DMS114 treated with DMSO at 0.1 percent for 48 hours (cell line): Measurements from ENCODE around the gene GPR42.
"Not testable (repeated sequence)": the region's sequence is repeated elsewhere in the genome, so short reads cannot be mapped to it uniquely, and the experiment has no call there.

Experiments used
- DNase-seq: peaks from one replicate; lab custom pipeline; 2025; ENCODE audit not compliant: unreplicated experiment; lab: John Stamatoyannopoulos, UW

GPR42 gene

GRCh38 chr19:35392742-35393715, 22.2 kb downstream of the GPR42 start:
- DNase-seq, result no peak

DNA sequence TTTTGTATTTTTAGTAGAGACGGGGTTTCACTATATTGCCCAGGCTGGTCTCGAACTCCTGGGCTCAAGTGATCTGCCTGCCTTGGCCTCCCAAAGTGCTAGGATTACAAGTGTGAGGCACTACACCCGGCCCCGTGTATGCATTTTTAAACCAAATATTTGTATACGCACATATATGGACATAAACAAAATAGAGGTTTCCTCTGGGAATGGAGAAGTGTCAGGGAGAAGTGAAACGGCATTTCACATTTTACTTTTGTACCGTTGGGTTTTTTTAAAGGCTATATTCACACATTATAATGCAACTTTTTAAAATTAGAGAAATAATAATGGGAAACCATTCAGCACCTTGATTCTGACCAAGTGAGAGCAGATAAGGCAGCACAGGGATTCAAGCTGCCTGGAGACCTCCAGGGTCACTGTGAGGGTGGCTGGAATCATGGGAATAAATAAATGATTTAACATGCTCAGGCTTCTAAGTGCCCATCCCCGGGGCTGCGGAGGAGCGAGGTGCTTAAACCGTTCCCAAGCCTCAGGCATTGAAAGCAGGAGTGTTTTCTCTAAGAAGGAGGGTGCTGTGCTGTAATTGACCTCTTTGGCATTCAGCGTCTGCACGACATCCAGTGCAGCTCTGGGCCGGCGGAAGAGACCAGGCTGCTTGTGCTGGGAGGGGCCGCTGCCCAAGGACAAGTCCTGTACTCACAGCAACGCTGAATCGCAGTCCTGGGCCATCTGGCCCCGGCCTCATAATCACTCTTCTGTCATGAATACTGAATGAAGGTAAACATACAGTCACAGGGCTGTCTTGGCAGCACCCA, 24.7 kb downstream of the GPR42 start:
- DNase-seq, result no peak

DNA sequence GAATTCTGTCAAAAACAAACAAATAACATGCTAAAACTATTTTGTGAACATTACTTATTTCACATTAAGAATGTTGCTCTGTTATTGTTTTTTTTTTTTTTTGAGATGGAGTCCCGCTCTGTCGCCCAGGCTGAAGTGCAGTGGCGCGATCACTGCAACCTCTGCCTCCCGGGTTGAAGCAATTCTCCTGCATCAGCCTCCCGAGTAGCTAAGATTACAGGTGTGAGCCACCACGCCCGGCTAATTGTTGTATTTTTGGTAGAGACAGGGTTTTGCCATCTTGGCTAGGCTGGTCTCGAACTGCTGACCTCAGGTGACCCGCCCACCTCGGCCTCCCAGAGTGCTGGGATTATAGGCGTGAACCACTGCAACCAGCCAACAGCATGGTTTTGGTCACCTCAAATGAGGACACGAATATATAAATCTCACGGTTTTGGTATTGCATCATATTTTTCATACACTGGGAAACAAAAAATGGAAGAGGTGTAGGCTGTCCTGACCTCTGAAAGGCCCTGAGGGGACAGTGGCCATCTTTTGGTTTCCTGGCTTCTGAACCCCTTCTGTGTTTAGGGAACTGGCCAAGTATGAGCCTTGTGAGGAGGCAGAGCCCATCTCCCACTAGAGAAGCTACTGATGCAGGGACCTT, 25.5 kb downstream of the GPR42 start:
- DNase-seq, result no peak

DNA sequence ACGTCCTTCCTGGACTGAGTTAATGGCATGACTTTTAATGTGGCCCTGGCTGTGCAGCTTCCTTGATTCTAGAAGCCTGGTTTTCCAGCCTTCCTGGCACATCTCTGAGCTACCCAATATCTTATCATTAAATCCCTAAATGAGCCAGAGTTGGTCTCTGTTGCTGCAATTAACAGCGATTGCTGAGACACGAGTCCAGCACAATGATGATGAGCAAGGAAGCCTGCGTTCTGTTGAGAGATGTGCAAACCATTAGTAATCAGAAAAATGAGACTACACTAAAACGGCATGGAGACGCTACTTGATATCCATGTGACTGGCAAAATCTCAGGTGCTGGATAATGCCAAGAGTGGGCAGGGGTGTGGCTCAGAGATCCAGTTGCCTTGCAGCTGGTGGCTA, 26.2 kb downstream of the GPR42 start:
- no peak for DNase-seq

DNA sequence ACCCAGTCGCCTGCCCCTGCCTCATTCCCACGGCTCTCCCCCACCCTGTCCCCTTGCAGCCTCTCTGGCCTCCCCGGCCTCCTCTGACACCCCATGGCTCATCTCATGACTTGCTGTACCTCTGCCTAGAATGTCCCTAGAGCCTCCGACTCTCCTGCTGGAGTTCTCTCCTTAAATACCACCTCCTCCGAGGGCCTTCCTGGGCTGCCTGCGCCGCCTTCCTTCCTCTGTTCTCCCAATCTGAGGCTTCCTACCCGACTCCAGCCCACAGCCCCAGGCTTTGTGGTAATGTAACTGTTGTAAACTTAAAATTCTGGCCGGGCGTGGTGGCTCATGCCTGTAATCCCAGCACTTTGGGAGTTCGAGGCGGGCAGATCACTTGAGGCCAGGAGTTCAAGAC, 27.7 kb downstream of the GPR42 start:
- no peak for DNase-seq

DNA sequence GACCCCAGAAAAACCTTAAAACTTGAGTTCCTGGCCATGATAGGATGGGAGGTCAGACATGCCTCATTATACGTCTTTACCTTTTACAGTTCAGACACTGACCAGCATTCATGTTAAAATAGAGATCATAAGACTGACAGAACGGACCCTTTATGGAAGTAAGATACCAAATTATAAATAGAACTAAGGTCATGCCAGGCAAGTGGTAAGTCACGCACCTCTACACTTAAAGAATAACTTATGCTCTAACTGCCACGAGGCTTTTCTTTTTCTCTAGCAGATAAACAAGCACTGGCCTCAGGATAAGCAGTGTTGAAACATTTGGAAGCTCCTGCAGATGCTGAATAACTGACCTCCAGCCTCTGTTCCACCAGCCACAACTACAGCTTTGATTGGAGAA, 28.4 kb downstream of the GPR42 start:
- DNase-seq, result no peak

GRCh38 chr19:35399948-35400772, 29.3 kb downstream of the GPR42 start:
- no peak for DNase-seq

GRCh38 chr19:35400773-35401100, 29.9 kb downstream of the GPR42 start:
- no peak for DNase-seq

DNA sequence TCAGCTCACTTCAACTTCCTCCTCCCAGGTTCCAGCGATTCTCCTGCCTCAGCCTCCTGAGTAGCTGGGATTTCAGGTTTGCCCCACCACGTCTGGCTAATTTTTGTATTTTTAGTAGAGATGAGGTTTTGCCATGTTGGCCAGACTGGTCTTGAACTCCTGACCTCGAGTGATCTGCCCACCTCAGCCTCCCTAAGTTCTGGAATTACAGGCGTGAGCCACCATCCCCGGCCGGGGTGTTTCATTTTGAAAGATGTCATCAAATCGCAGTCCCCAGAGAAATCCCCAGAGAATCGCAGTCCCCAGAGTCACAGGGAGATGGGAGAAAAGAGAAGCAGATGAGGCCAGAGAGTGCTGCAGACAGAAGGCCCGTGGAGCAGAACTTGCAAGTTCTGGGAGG, 30.5 kb downstream of the GPR42 start:
- not testable (repeated sequence) for DNase-seq

DNA sequence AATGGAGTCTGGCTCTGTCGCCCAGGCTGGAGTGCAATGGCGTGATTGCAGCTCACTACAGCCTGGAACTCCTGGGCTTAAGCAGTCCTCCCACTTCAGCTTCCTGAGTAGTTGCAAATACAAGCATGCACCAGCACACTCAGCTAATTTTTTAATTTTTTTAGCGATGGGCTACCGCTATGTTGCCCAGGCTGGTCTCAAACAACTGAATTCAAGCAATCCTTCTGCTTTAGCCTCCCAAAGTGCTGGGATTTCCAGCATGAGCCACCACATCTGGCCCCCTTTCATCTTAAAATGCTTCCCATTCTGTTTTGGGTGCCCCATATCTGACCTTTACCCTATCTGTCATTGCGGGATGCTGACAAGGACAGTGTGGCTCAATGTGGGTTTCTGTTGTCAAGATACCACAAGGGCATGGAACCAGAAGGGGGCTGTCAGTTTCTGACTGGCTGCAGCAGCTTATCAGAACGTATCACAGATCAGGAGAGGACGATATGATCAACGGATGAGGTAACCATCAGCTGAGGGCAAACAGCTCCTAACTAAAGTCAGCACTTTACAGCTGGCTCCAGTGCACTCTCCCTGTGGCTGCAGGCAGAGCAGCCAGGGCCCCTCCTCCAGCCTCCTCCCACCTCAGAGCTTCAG, 32.4 kb downstream of the GPR42 start:
- DNase-seq, result no peak

DNA sequence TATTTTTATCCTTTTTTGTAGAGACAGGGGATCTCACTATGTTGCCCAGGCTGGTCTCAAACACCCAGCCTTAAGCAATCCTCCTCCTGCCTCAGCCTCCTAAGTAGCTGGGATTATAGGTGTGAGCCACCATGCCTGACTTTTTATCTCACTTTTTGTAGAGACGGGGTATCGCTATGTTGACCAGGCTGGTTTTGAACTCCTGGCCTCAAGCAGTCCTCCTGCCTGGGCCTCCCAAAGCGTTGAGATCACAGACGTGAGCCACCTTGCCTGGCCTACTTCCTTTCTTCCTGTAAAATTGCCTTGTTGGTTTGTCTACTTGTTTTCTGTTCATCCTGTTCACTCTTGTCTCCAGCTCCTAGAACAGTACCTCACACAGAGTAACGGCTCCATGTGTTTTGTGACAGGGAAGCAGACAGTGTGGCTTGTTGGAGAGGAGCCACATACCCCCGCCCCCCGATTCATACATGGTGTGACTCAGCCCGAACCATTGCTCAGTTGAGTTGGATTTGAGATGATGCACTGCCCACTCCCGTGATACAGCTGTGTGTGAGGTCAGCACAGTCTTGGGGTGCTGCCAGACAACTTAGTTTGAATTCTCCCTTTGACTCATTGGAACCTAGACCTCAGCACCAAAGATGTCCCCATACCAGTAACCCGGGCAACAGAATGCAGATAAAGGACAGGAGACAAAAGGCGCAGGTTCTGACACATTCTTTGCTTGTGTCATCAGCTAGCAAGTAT, 34.2 kb downstream of the GPR42 start:
- DNase-seq, result no peak

DNA sequence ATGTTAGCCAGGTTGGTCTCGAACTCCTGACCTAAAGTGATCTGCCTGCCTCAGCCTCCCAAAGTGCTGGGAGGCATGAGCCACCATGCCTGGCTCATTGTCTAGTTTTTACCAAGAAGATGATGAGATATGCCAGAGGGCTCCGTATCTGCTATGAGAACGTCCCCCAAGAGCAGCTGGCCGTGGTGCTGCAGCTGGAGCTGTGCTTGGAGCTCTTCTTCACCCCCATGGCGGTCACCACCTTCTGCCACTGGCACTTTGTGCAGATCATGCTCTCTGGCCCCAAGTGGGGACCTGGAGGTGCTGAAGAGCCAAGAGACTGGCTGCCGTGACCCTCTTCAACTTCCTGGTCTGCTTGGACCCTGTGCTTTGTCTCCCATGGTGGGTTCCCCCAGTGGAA, 36.8 kb downstream of the GPR42 start:
- DNase-seq, result no peak

- DNase-seq, result no peak
These were observed 37.7 kb downstream of the GPR42 start for GRCh38 chr19:35408284-35409171.

GRCh38 chr19:35409191-35409590, 38.3 kb downstream of the GPR42 start:
- no peak for DNase-seq

GRCh38 chr19:35410487-35410886, 39.6 kb downstream of the GPR42 start:
- no peak for DNase-seq

- no peak for DNase-seq
These were observed 43.6 kb downstream of the GPR42 start for GRCh38 chr19:35414442-35414841.

GRCh38 chr19:35416331-35416730, 45.5 kb downstream of the GPR42 start:
- no peak for DNase-seq

DNA sequence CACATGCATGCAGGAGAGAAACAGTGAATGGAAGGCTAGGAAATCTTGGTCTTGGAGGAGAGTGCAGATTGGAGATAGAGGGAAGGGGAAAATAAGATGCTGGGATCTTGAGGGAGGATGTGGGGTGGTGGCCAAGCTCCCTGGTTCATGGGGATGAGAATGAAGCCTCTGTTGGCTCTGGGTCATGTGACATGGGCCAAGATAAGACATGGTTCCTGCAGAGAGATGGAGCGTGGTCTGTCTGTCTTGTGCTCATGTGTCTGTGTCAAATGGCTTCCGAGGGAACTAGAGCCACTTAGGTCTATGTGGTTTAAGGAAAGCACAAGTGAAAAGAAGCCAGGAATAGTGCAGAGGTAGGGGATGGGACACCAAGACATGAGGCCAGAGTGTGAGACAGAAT, 46.4 kb downstream of the GPR42 start:
- DNase-seq, result no peak
